Posterior cingulate gyrus (tissue), 11 donors: Measurements from ENCODE around the gene DUSP9.

ENCODE experiments used
- DNase-seq, 10 donors: peaks; one replicate each; pipeline versions ENCODE4 v3.0.0 to v3.0.0-alpha.2; 2020 to 2021; ENCODE audit warnings: mixed read lengths in 3 of 10
- intact Hi-C: fragments of 100-400 bp; cut with DNase I; formaldehyde crosslinking; loops from one replicate; pipeline ENCODE4 v1.15.1; 2023

Gene DUSP9

DNA sequence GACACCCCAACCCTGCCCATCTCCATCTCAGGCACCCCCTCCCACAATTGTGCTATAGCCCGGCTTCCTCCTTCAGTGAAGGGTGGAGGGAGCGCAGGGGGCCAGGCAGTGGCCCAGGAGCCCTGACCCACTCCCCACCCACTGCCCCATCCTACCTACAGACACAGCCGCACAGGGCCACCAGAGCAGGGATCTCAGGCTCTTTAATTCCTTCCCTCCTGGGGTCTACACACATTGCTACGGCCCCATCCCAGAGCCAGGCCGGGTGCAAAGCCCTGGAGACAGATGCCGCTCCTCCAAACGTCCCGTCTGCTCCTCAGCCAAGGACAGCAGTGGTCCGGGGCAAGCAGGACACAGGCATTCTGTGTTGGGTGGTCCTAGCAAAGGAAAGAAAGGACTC is 12.8 kb upstream of the DUSP9 start:
- intact Hi-C loops: no loop called here
- peak in 1 of 10 donors; percentile 46 for DNase-seq

DNA sequence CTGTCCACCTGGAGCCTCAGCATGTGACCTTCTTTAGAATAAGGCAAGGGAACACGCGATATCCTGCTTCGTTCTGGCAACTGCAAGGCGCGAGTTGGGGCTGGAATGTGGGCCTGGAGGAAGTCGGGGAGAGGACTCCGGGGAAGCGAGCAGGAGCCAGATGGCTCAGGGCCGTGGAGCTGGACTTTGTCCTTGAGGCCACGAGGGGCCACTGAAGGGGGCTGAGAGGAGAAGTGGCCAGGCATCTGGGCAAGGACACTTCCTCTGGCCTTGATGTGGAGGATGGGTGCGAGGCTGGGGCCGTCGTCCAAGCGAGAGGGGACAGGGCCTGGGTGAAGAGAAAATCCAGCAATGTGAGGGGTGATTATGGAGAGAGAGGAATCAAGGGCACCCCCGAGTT is 12.2 kb upstream of the DUSP9 start:
- intact Hi-C loops: no loop called here
- DNase-seq: peak in 2 of 10 donors; percentile 11 to 67

DNA sequence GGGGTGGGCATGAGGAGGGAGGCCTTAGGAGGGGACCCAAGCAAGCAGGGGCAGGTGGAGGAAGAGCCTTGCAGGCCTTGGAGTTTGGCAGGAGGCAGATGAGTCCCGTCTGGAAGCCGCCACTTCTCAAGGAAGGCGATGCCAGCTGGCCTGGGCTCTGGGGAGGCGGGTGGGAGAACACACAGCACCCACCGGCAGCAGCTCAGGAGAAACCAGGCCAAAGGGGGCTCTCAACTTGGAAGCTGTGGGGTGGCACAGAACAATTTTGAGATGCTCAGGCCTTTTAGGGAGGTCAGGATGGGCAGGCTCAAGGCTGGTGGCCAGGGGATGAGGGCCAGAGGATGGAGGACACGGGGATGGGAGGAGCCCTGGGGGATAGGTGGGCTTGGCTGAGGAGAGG is 11.6 kb upstream of the DUSP9 start:
- peak in 2 of 10 donors; percentile 5 to 37 for DNase-seq
- intact Hi-C loops: no loop called here

DNA sequence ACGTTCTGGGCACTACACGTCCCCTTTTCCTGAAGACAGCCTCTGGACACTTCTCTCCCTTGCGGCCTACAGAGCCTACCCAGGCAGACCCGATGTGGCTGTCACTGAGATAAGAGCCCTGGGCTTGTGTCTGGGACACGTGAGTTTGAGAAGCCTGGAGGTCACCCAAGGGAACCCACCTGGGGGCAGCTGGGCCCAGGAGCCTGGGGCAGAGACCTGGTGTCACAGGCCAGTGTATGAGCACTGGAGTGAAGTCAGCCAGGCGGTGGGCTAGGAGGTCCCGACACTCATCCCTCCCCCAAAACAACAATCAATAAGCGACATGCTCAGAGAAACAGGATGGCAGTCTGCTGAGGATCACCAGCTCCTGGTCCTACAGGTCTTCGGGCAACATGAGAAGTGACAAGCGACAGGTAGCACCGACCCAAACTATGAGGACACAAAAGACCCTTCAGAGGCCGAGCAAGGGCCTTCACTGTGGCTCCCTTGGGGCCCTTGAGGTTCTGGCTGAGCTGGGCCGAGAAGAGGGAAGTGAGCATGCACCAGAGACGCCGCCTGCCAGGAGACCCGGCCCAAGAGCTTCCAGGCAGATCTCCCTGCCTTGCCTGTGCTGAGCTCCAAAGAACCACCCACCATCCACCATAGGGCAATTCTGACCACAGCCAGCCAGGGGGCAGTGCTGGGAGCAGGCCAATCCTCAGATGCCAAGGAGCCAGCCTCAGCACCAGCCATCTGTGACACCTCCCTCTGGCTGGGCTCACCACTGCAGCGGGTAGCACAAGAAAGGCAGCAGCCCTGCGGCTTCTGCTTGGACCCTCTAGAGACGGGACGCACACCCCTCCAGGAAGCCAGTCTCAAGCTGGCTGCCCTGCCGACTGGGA is 11.0 kb upstream of the DUSP9 start:
- peak in 3 of 10 donors; percentile 14 to 85 (median 80) for DNase-seq
- intact Hi-C loops: no loop called here

DNA sequence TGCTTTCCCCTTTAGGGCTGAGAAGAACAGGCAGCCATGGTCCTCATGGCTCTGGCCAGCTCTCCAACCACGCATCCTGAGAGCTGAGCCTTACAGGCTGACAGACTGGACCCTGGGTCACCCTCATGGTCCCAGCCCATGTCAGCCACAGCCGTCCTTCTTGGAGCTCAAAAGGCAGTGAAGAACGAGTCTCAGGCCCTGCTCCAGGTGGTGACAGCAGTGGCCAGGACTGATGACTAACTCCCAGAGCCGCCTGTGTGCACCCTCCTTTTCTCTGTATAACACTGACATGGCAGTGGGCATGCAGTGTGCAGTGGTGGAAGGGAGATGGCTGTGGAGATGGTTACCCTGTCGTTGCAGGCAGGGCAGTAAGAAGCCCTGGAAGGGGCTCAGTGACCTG is 10.3 kb upstream of the DUSP9 start:
- intact Hi-C loops: no loop called here

DNA sequence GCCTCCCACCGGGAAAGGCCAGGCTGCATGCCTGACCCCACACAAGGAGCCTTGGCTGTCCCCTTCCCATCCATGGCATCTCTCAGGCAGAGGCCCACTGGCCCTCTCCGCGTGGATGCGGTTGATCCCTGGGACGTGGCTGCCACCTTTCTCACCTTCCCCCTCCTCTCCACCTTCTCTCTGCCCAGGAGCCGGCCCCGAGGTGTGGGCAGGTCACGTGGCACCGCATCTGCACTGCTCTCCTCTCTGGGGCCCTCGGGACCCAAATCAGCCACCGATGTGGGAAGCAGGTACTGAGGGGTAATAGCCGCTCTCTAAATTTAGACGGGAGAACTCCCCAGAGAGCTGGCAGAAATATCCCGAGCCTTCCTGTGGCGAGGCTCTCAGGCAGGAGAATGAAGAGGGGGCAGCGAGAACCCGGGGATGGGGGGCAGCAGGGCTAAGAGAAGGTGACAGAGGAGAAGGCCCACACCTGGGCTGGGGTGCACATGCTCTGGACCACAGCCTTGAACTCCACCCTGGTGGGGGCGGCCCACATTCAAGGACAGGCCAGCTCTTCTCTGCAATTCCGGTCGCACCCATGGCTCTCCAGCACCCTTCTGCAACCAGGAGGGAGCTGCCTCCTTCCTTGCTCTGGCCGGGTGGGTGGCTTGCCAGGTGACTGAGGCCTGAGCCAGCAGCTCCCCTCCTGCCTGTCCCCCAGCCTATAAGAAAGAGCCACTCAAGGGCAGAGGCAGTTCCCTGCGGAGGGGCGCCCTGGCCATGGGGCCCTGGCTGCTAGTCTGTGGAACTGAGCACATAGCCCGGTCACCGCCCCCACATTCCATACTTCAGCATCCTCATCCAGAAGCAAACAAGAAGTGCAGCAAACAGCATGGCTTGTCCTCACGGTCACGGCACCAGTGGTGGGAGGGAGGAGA is 9.6 kb upstream of the DUSP9 start:
- intact Hi-C loops: no loop called here
- peak in 1 of 10 donors; percentile 77 for DNase-seq

More for the DNA sequence above, 10.3 kb upstream of the DUSP9 start:
- DNase-seq: peak in 1 of 10 donors; percentile 76

DNA sequence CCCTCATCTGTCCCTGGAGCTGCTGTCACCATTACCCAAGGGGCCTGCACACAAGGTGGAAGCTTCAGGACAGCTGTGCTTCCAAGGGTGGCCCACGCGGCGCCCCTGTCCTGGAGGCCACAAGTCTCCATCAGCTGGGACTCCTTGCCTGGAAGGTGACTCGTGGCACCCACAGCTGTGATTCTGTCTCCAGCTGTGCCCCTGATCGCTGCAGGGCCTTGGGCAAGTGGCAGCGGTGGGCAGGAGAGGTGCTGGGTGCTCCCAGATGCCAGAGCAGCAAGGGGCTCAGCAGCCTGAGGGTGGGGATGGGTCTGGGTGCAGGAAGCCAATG is 9.0 kb upstream of the DUSP9 start:
- DNase-seq: no peak
- intact Hi-C loops: no loop called here

DNA sequence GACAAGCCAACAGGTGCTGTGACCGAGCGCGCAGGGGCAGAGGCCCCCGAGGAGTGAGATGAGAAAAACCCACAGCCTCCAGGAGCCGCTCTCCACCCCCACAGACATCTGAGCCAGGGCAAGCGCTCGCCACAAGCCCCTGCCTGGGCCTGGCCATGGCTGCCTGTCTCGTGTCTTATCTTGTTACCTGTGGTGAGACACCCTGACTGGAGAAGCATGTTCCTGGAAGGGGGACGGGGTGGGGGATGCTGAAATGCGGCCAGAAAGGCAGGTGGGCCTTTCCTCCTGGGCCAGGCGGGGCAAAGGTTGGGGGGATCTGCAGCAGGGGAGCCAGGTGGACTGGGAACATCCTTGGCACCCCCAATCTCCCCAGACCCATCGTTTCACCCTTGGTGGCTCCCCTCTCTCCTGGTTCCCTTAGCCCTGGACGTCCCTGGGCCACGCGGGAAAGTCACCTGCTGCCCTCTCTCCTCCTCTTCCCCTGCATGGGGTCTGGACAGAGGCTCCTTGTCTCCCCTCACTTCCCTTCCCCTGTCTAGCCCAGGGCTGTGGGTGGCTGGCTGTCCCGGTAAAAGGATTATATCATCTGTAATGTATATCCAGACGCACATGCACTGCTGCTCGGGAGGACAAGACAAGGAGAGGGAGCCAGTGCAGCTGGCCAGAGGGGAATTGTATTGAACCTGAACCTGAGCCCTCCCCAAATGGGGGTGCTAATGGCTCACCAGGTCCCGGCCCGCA is 8.4 kb upstream of the DUSP9 start:
- intact Hi-C loops: no loop called here
- DNase-seq: peak in 1 of 10 donors; percentile 77

DNA sequence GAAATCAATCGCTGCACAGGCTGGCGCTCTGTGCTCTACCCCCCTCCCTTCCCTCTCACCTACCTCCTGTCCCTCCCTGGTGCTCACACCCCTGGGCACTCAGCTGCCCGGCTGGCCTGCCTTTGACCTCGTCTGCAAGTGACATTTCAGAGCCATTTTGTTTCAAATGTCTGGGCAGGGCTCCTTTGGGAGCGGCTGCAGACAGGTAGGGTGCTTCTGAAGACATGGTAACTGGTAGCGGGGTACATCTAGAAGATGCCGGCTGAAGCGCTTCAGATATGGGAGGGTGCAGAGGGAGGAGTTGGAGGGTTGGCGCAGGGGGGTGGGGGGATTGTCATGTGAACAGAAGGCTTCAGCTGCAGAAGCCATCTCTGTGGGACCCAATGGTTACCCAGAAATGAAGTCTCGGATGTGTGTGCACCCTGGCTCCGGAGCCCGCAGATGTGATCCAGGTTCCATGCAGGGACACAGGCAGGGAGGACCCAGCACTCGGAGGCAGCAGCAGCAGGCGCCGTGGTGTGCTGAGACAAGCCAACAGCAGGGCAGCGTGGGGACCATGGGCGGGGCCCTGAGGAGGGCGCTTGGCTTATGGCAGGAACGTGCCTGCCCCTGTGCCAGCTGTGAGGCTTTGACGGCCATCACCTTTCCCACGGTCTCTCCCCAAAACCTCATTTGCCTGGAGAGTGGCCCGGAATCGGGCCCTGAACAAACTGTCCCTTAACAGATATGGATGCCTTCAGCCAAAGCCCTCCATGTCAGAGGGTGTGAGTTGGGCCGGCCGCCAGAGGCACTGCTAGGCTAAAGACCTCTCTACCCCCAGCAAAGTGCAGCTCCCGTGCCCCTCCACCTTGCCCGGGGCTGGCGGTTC is 7.6 kb upstream of the DUSP9 start:
- peak in 2 of 10 donors; percentile 11 to 69 for DNase-seq
- intact Hi-C loops: no loop called here

DNA sequence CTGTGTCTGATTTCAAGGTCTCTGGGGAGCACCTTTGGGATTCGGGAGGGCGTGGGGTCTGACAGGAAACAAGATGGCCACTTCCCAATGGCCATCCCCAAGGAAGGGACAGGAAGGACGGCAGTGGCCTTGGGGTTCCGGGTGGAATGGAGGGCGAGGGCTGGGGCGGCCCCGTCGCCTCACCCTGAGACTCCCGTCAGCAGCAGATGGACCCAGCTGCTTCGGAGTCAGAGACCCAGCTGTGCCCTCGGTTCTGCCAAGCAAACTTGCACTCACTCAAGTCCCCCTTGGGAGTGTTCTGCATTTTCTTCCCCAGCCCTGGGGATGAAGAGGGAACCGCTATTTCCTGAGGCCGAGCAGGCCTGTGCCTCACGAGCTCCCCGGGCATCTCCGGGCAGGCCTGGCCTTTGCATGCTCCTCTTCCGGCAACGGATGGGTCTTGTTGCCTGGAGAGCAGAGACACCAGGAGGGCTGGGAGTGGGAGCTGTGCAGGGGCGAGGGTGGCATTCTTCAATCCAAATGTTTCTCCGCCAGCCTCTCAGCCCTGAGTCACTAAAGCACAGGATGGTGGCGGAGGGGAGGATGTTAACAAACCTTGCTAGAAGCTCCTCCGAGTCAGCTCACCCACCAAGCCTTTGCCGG is 6.8 kb upstream of the DUSP9 start:
- DNase-seq: peak in 3 of 10 donors; percentile 7 to 84 (median 78)

DNA sequence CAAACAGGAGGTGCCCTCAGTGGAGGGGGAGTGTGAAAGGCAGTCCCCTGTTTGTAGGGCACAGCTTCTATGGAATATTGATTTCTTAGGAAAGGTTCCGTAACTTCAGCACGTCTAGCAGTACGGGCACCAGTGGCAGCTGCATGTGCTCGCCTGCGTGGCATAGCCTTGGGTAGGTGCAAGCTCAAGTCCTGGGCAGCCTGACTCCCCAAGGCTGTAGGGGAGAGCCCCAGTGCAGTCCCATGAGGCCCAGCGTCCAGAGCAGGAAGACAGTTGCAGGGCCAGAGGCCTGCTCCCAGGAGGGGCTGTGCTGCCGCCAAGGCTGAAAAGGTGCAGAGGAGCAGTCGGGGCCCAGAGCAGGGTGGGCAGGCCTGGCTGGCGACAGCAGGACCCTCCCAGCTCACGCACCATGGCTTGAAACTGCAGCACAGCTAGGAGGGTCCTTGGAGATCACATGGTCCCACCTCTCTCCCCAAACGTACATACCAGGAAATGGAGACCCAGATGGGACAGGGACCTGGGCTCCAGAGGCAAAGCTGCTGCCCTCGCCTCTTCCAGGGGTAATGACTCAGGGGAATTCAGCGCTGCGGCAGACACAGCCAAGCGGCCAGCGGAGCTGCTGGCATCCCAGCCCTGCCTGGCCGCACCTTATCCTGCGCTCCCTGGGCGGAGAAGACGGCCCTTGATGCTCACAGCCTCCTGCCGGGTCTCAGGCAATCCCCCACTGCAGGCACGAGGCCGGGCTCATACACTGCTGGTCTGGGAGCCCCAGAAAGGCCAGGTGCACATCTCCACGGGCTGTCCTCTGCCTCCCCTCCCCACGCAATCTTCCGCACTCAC is 6.0 kb upstream of the DUSP9 start:
- DNase-seq: peak in 3 of 10 donors; percentile 7 to 82 (median 70)
- intact Hi-C loops: no loop called here

More for the DNA sequence above, 6.8 kb upstream of the DUSP9 start:
- intact Hi-C loops: no loop called here

DNA sequence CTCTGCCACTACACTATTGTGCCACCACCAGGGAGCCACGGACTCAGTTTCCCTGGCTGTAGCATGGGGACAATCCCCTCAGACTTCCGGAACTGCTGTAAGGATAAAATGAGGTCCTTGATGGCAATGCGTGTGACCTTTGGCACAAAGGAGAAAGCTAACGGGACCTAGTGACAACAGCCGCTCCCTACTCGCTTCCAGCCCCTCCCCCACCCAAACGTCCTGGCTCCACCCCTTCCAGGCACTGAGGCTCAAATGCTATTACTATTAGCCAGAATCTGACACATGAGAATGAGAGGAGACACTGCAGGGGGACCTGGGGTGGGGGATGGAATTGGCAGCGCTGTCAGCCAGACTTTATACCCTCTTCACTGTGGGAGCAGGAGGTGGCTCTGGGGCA is 5.4 kb upstream of the DUSP9 start:
- intact Hi-C loops: no loop called here
- peak in 1 of 10 donors; percentile 66 for DNase-seq

DNA sequence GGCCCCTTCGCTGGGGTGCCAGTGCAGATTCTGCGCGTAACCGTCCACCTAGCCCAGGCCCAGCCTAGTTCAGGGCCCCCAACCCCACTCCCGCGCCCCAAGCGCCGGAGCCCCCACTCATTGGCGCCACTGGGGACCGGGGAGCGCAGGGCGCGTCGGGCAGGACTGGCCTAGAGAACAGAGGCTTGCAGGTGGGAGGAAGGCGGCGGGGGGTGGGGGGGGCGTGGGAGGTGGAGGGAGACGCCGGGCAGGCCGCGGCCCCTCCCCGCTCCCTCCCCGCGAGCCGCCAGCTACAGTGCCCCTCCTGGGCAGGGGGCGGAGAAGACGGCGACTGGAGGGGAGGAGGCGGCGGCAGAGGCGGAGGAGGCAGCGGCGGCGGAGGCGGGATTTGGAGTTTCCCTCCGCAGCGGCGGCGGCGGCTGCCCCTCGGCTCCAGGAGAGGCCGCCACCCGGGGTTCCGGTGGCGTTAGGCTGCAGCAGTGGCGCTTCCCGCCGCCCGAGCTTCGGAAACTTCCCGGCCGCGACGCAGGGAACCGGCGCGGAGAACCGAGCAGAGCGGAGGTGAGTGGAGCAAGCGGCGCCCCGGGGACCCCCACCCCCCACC is 4.8 kb upstream of the DUSP9 start:
- DNase-seq: peak in 3 of 10 donors; percentile 10 to 84 (median 19)
- intact Hi-C loops: no loop called here

DNA sequence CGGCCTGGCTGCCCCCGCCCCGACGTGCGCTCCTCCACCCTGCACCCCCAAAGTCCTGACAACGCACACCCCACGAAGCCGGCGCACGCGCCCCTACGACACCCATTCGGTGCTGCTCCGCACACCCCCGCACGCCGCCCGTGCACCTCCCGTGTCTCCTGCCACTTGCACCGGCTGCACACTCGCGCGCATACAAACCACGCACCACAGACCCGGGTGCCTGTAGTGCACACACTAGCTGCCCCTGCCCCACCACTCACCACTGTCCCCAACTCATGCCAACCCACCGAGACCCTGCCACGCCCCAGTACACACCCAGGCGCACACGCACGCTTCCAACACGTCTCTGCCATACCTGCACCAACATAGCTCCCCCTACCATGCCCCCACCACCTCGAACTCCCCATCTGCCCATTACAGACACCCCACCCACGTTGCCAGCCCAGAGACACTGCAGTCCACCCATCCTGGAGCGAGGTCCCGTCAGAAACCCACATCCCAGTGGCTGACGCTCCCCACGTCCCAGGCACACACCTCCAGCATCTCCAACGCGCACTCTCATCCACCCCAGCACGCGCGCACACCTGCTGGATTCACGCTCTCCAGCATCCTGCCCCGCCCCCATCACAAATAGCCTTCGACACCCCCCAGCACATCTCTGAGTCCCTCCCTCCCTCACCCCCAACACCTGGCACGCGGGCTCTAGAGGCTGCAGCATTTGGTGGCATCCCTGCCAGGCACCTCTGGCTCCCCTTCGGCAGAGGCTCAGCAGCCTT is 4.2 kb upstream of the DUSP9 start:
- intact Hi-C loops: no loop called here
- DNase-seq: peak in 2 of 10 donors; percentile 12 to 67

DNA sequence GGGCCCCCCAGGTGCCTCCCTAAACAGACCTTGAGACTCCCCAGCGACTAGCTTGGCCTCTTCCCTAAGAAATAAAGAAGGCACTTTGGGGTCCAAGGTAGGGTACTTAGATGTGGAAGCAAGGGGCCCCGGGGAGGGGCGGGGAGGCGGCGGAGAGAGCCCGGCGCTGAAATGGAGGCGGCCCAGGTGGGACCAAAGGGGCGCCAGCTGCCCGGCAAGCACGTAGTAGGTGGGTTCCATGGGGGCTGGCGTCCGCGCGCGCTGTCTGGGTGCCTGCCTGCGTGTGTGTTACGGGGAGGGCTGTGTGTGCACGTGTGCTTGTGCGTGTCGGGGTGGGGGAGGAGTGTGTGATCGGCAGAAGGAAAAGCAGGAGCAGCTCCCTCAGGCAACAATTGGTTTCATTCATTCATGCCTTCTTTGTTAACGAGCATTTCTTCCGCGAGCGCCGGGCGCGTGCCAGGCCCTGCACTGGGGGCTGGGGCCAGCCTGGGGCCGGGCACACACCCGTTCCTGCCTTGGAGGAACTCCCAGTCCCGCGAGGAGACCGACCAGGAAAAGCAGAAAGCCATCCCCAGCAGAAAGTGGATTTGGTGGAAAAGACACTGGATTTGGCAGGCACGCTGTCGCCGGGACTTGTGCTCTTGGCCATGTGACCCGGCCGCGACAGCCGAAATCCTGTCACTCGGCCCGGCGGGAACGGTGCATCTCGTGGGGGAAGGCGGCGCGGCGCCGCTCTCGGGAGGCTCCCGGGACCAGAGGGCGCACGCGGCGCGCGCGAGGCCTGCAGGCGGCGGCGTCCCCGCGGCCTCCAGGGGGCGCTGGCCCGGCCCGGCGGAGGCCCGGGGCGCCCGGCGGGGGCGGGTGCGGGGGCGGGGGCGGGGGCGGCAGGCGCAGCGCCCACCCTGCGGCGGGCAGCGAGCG is 3.3 kb upstream of the DUSP9 start:
- DNase-seq: peak in 5 of 10 donors; percentile 16 to 86 (median 60)
- intact Hi-C loops: no loop called here
